NB4 (cell line): ENCODE data around the gene TPST2.

Source experiments
- POLR2A ChIP-seq: IDR thresholded peaks from 2 replicates; pipeline ENCODE4 v1.6.1; 2011; ENCODE audit warnings: mild to moderate bottlenecking; ENCODE audit not compliant: insufficient read length; ENCODE audit errors: extremely low read depth
- TF ChIP-seq, protein P1 (sequence below): IDR thresholded peaks from one replicate; pipeline ENCODE4 v1.5.1; 2012; ENCODE audit warnings: low read depth, low read length
- TF ChIP-seq, protein P2 (sequence below): IDR thresholded peaks from 2 replicates; pipeline ENCODE4 v1.6.1; 2011; ENCODE audit warnings: low read depth, low read length

DNA sequence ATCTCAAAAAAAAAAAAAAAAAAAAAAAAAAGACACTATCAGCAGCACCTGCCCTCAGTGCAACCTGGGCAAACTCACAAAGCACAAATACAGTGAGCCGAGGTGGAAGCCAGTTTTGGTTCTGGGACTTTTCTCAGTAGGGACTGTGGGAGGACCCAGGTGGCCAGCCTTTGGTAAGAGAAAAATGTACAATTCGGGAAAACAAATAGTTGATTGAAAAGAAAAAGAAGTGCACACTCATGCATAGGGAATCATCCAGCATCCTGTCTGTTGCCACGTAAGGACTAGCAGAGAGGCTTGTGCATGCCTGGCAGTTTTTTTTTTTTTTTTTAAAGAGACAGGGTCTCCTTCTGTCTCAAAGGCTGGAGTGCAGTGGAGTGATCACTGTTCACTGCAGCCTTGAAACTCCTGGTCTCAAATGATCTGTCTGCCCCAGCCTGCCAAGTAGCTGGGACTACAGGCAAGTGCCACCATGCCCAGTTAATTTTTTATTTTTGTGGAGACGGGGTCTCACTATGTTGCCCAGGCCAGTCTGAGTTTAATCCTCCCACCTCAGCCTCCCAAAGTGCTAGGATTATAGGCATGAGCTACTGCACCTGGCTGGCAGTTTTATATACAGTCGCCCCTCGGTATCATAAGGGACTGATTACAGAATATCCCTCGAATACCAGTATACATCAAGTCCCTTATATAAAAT lies 36.7 kb downstream of the TPST2 start:
- TF ChIP-seq, protein P1, sequence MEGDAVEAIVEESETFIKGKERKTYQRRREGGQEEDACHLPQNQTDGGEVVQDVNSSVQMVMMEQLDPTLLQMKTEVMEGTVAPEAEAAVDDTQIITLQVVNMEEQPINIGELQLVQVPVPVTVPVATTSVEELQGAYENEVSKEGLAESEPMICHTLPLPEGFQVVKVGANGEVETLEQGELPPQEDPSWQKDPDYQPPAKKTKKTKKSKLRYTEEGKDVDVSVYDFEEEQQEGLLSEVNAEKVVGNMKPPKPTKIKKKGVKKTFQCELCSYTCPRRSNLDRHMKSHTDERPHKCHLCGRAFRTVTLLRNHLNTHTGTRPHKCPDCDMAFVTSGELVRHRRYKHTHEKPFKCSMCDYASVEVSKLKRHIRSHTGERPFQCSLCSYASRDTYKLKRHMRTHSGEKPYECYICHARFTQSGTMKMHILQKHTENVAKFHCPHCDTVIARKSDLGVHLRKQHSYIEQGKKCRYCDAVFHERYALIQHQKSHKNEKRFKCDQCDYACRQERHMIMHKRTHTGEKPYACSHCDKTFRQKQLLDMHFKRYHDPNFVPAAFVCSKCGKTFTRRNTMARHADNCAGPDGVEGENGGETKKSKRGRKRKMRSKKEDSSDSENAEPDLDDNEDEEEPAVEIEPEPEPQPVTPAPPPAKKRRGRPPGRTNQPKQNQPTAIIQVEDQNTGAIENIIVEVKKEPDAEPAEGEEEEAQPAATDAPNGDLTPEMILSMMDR: no peak
- no peak for TF ChIP-seq POLR2A
- TF ChIP-seq, protein P2, sequence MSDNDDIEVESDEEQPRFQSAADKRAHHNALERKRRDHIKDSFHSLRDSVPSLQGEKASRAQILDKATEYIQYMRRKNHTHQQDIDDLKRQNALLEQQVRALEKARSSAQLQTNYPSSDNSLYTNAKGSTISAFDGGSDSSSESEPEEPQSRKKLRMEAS: no peak
